ENCODE measurements around the gene FABP3.

FABP3 gene

DNA sequence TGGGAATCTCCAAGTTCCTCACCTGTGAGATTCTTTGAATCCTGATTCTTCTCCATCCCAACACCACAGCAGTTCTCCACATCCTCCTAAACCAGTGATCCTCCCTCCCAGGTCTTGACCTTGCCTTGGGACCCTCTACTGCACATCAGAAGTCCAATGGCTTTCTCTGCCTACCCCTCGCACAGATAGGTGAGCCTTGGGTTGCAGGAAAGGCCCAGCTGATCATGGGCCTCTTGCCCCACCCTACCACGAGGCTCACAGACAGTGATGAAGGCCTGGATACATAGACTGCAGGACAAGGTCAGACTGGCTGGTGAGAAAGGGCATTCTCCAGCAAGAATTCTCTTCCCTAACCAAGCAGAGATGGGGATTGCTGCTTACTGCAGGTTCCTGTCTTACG, 825 bp downstream of the FABP3 start:
- Histone ChIP-seq H3K36me3 (ENCODE audit: control insufficient read depth, insufficient read depth, low read length) (no peaks in the 10 kb centered on the region), H3K4me3 (ENCODE audit: low read length) (no peak overlapping the region), H3K27ac (ENCODE audit: low read length) (no peak overlapping the region), H3K4me1 (ENCODE audit: control insufficient read depth, insufficient read depth, low read length) (peaks cover 14% of the 10 kb centered on the region), H3K9me3 (ENCODE audit: control insufficient read depth, insufficient read depth, low read length) (no peaks in the 10 kb centered on the region), H3K27me3 (ENCODE audit: control insufficient read depth, insufficient read depth, low read length) (no peaks in the 10 kb centered on the region)
- WGBS (ENCODE audit: insufficient coverage, insufficient read length): no CpG with 5 or more reads among the region's 3 CpGs
- DNase-seq (ENCODE audit: low read depth, low spot score): no peak

DNA sequence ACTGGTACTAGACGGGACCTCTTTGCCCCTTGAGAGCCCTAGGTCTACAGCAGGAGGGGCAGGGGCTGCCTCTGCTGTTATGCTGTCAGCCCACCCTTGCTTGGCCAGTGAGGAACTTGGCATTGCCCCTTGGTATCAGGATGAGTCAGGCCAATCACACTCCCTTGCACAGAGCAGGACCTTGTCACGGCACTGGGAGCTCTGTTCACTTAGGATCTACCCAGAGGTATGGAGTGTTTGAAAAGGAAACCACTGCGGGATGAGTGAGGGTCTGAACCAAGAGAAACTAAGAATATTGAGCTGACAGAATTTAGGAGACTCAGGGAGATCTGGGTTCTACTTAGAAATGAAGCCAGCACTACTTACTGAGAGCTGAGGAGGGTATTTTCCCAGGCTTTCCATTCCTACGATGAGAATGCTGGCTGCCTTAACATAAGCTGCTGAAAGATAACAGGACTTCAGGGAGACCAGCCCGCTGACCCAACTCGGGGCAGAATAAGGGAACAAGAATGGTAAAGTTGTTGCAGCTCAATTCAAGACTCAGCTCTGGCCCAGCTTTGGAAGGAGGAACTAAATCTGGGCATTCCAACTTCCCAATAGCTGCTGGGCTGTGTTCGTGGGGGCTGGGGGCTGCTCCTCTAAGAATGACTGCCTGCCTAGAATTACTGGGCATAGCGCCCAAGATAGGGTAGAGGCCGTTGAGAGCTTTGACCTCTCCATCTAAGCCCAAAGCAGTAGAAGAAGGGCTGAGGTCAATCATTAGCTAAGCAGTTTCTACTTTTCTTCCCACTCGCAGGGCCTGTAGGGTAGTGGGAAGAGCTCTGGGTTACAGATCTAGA, 1.5 kb downstream of the FABP3 start:
- no peak for DNase-seq (ENCODE audit: low read depth, low spot score)
- Histone ChIP-seq H3K4me1 (ENCODE audit: control insufficient read depth, insufficient read depth, low read length) (peaks cover 15% of the 10 kb centered on the region), H3K27ac (ENCODE audit: low read length) (no peak overlapping the region), H3K36me3 (ENCODE audit: control insufficient read depth, insufficient read depth, low read length) (no peaks in the 10 kb centered on the region), H3K27me3 (ENCODE audit: control insufficient read depth, insufficient read depth, low read length) (no peaks in the 10 kb centered on the region), H3K4me3 (ENCODE audit: low read length) (no peak overlapping the region), H3K9me3 (ENCODE audit: control insufficient read depth, insufficient read depth, low read length) (no peaks in the 10 kb centered on the region)
- no CpG with 5 or more reads among the region's 10 CpGs for WGBS (ENCODE audit: insufficient coverage, insufficient read length)

DNA sequence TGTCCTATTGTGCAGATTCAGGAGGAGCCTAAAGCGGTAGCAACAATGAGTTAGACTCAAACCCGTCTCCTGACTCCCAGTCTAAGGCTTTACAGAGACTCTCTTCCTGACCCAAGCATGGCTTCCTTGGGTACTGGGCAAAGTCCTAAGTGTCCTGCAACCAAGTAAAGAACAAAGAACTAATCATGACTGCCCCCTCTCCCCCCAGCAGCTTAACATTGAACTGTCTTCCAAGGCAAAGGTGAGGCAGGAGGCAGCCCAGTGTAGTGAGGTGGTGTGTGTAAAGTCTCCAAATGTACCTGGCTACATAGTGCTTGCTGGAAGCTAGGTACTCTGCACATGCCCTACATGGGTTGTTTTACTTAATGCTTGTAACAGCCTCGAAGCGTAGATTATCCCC, 2.3 kb downstream of the FABP3 start:
- Histone ChIP-seq H3K36me3 (ENCODE audit: control insufficient read depth, insufficient read depth, low read length) (no peaks in the 10 kb centered on the region), H3K27ac (ENCODE audit: low read length) (no peak overlapping the region), H3K9me3 (ENCODE audit: control insufficient read depth, insufficient read depth, low read length) (no peaks in the 10 kb centered on the region), H3K27me3 (ENCODE audit: control insufficient read depth, insufficient read depth, low read length) (no peaks in the 10 kb centered on the region), H3K4me3 (ENCODE audit: low read length) (no peak overlapping the region), H3K4me1 (ENCODE audit: control insufficient read depth, insufficient read depth, low read length) (peaks cover 17% of the 10 kb centered on the region)
- WGBS (ENCODE audit: insufficient coverage, insufficient read length): no CpG with 5 or more reads among the region's 4 CpGs
- no peak for DNase-seq (ENCODE audit: low read depth, low spot score)

- no CpG with 5 or more reads among the region's 2 CpGs for WGBS (ENCODE audit: insufficient coverage, insufficient read length)
- Histone ChIP-seq H3K27me3 (ENCODE audit: control insufficient read depth, insufficient read depth, low read length) (no peaks in the 10 kb centered on the region), H3K36me3 (ENCODE audit: control insufficient read depth, insufficient read depth, low read length) (no peaks in the 10 kb centered on the region), H3K9me3 (ENCODE audit: control insufficient read depth, insufficient read depth, low read length) (no peaks in the 10 kb centered on the region), H3K27ac (ENCODE audit: low read length) (no peak overlapping the region), H3K4me3 (ENCODE audit: low read length) (no peak overlapping the region), H3K4me1 (ENCODE audit: control insufficient read depth, insufficient read depth, low read length) (peaks cover 17% of the 10 kb centered on the region)
- no peak for DNase-seq (ENCODE audit: low read depth, low spot score)
Measured at GRCh38 chr1:31370021-31370420, 2.9 kb downstream of the FABP3 start.

GRCh38 chr1:31368611-31369107, 4.2 kb downstream of the FABP3 start:
- Histone ChIP-seq H3K4me3 (ENCODE audit: low read length) (no peak overlapping the region), H3K27me3 (ENCODE audit: control insufficient read depth, insufficient read depth, low read length) (no peaks in the 10 kb centered on the region), H3K27ac (ENCODE audit: low read length) (no peak overlapping the region), H3K4me1 (ENCODE audit: control insufficient read depth, insufficient read depth, low read length) (peaks cover 12% of the 10 kb centered on the region; the same call in 1 of the 2 replicates), H3K36me3 (ENCODE audit: control insufficient read depth, insufficient read depth, low read length) (0 out of 2 replicates have a peak, but pooled peaks cover 5% of the 10 kb centered on the region), H3K9me3 (ENCODE audit: control insufficient read depth, insufficient read depth, low read length) (no peaks in the 10 kb centered on the region)
- WGBS (ENCODE audit: insufficient coverage, insufficient read length): no CpG with 5 or more reads among the region's 3 CpGs
- DNase-seq (ENCODE audit: low read depth, low spot score): no peak

- WGBS (ENCODE audit: insufficient coverage, insufficient read length): no CpG with 5 or more reads among the region's 2 CpGs
- no peaks in the 10 kb centered on the region for H3K27me3 ChIP-seq (ENCODE audit: control insufficient read depth, insufficient read depth, low read length)
- no peak overlapping the region for H3K4me3 ChIP-seq (ENCODE audit: low read length)
- H3K36me3 ChIP-seq (ENCODE audit: control insufficient read depth, insufficient read depth, low read length): 0 out of 2 replicates have a peak, but pooled peaks cover 5% of the 10 kb centered on the region
- DNase-seq (ENCODE audit: low read depth, low spot score): no peak
- peaks cover 4% of the 10 kb centered on the region; the same call in 1 of the 2 replicates for H3K4me1 ChIP-seq (ENCODE audit: control insufficient read depth, insufficient read depth, low read length)
- H3K9me3 ChIP-seq (ENCODE audit: control insufficient read depth, insufficient read depth, low read length): no peaks in the 10 kb centered on the region
- no peak overlapping the region for H3K27ac ChIP-seq (ENCODE audit: low read length)
Measured at GRCh38 chr1:31366796-31367195, 6.1 kb downstream of the FABP3 start.

DNA sequence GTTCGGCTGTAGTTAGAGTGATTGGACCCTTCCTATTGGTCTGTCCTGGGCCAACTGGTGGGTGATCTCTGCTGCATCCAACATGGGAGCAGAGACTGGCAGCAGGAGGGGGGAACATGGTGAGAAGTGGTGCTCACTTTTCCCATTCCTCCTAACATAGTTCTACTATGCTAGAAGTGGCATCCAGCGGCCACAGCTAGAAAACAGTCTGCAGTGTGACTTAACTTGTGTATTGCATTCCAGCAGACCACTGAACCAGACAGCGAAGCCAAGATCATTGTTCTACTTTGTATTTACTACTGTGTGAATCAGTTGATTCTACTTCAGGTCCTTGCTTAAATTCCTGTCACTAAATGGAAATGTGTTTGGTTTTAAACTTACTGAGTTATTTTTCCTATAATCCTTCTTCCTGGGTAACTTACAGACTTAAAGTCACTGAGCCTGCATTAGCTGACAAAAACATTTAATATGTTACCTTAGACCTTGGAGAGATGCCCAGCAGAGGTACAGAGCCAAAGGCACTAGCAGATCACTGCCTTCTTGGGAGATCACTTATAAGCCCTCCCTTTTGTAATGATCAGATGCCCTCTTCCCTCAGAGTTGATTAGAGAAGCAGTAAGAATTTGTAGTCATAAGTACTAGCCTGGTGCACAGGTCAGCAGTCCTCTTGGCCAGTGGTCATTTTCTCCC, 8.2 kb downstream of the FABP3 start:
- Histone ChIP-seq H3K36me3 (ENCODE audit: control insufficient read depth, insufficient read depth, low read length) (0 out of 2 replicates have a peak, but pooled peaks cover 5% of the 10 kb centered on the region), H3K27ac (ENCODE audit: low read length) (no peak overlapping the region), H3K4me1 (ENCODE audit: control insufficient read depth, insufficient read depth, low read length) (peaks cover 4% of the 10 kb centered on the region; the same call in 1 of the 2 replicates), H3K9me3 (ENCODE audit: control insufficient read depth, insufficient read depth, low read length) (no peaks in the 10 kb centered on the region), H3K4me3 (ENCODE audit: low read length) (no peak overlapping the region), H3K27me3 (ENCODE audit: control insufficient read depth, insufficient read depth, low read length) (no peaks in the 10 kb centered on the region)
- DNase-seq (ENCODE audit: low read depth, low spot score): no peak
- no CpG with 5 or more reads among the region's 3 CpGs for WGBS (ENCODE audit: insufficient coverage, insufficient read length)

DNA sequence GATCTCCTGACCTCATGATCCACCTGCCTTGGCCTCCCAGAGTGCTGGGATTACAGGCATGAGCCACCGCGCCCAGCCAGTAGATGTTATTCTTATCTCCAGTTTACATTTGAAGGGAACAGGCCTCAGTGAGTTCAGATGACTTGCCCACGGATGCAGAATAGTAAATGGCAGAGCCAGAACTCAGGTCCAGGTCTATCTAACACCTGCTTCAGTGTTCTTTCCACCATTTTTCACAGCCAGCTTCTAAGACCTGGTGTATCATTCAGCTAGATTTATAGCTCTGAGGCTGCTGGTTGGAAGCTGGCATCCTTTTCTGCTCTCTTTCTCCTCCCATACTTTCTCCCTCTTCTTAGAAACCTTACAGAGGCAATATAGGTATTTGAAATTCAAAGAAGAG, 10.8 kb downstream of the FABP3 start:
- WGBS (ENCODE audit: insufficient coverage, insufficient read length): no CpG with 5 or more reads among the region's 3 CpGs
- no peak overlapping the region for H3K27ac ChIP-seq (ENCODE audit: low read length)

GRCh38 chr1:31361607-31362006, 11.3 kb downstream of the FABP3 start:
- WGBS (ENCODE audit: insufficient coverage, insufficient read length): no CpG with 5 or more reads among the region's 6 CpGs
- Histone ChIP-seq H3K4me3 (ENCODE audit: low read length) (no peak overlapping the region), H3K36me3 (ENCODE audit: control insufficient read depth, insufficient read depth, low read length) (0 out of 2 replicates have a peak, but pooled peaks cover 5% of the 10 kb centered on the region), H3K9me3 (ENCODE audit: control insufficient read depth, insufficient read depth, low read length) (no peaks in the 10 kb centered on the region), H3K4me1 (ENCODE audit: control insufficient read depth, insufficient read depth, low read length) (peaks cover 3% of the 10 kb centered on the region; the same call in 1 of the 2 replicates), H3K27ac (ENCODE audit: low read length) (no peak overlapping the region), H3K27me3 (ENCODE audit: control insufficient read depth, insufficient read depth, low read length) (no peaks in the 10 kb centered on the region; the same call in 1 of the 2 replicates)
- no peak for DNase-seq (ENCODE audit: low read depth, low spot score)

More for the DNA sequence above, 10.8 kb downstream of the FABP3 start:
- Histone ChIP-seq H3K27me3 (ENCODE audit: control insufficient read depth, insufficient read depth, low read length) (no peaks in the 10 kb centered on the region; the same call in 1 of the 2 replicates), H3K36me3 (ENCODE audit: control insufficient read depth, insufficient read depth, low read length) (0 out of 2 replicates have a peak, but pooled peaks cover 5% of the 10 kb centered on the region), H3K9me3 (ENCODE audit: control insufficient read depth, insufficient read depth, low read length) (no peaks in the 10 kb centered on the region), H3K4me1 (ENCODE audit: control insufficient read depth, insufficient read depth, low read length) (peaks cover 4% of the 10 kb centered on the region; the same call in 1 of the 2 replicates), H3K4me3 (ENCODE audit: low read length) (no peak overlapping the region)
- no peak for DNase-seq (ENCODE audit: low read depth, low spot score)

- DNase-seq (ENCODE audit: low read depth, low spot score): no peak
- no peaks in the 10 kb centered on the region; the same call in 1 of the 2 replicates for H3K27me3 ChIP-seq (ENCODE audit: control insufficient read depth, insufficient read depth, low read length)
- WGBS (ENCODE audit: insufficient coverage, insufficient read length): no CpG with 5 or more reads among the region's 2 CpGs
- H3K4me3 ChIP-seq (ENCODE audit: low read length): no peak overlapping the region
- no peaks in the 10 kb centered on the region for H3K9me3 ChIP-seq (ENCODE audit: control insufficient read depth, insufficient read depth, low read length)
- no peaks in the 10 kb centered on the region for H3K4me1 ChIP-seq (ENCODE audit: control insufficient read depth, insufficient read depth, low read length)
- no peak overlapping the region for H3K27ac ChIP-seq (ENCODE audit: low read length)
- no peaks in the 10 kb centered on the region; the same call in 1 of the 2 replicates for H3K36me3 ChIP-seq (ENCODE audit: control insufficient read depth, insufficient read depth, low read length)
Measured at GRCh38 chr1:31356427-31356826, 16.4 kb downstream of the FABP3 start.
